Measurements from ENCODE around the gene RNFT1.
A peak's percentile ranks its signal among the peaks of the same experiment; 100 is the strongest.
"Not testable (repeated sequence)": the region's sequence is repeated elsewhere in the genome, so short reads cannot be mapped to it uniquely, and the experiment has no call there.

RNFT1 gene

DNA sequence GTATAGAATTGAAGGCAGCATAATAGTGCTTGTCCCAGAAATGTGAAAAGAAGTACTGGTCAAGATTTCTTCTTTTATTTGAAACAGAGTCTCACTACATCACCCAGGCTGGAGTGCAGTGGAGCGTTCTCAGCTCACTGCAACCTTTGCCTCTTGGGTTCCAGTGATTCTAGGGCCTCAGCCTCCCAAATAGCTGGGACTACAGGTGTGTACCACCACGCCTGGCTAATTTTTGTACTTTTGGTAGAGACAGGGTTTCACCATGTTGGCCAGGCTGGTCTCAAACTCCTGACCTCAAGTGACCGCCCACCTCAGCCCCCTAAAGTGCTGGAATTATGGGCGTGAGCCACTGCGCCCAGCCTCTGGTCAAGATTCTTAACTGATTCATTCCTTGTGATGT lies 43.9 kb downstream of the RNFT1 start:
- H3K4me3 ChIP-seq (ENCODE audit: control insufficient read depth, low read depth, low read length); DNase-seq (ENCODE audit: low read depth): not testable (repeated sequence)

- no peak for DNase-seq (ENCODE audit: low read depth)
- H3K4me3 ChIP-seq (ENCODE audit: control insufficient read depth, low read depth, low read length): no peak overlapping the region
- no peak for TF ChIP-seq CTCF (conservative IDR thresholded peaks at IDR 0.05; ENCODE audit: control insufficient read depth, insufficient read depth, low read depth, low read length)
Measured at GRCh38 chr17:59916446-59916845, 48.1 kb downstream of the RNFT1 start.

GRCh38 chr17:59914274-59914854 lies 50.2 kb downstream of the RNFT1 start:
- peak; percentile 55 for TF ChIP-seq CTCF (conservative IDR thresholded peaks at IDR 0.05; ENCODE audit: control insufficient read depth, insufficient read depth, low read depth, low read length)
- no peak overlapping the region for H3K4me3 ChIP-seq (ENCODE audit: control insufficient read depth, low read depth, low read length)
- DNase-seq (ENCODE audit: low read depth): peak; percentile 66

DNA sequence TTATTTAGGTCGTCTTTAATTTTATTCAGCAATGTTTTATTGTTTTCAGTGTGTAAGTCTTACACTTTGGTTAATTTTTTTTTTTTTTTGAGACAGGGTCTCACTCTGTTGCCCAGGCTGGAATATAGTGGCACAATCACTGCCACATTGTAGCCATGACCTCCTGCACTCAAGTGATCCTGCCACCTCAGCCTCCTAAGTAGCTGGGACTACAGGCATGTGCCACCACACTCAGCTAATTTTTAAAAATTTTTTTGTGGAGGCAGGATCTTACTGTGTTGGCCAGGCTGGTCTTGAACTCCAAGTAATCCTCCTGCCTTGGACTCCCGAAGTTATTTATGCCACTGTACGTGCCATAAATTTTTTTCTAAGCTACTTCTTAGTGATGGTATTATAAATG lies 57.1 kb downstream of the RNFT1 start:
- no peak for DNase-seq (ENCODE audit: low read depth)
- no peak overlapping the region for H3K4me3 ChIP-seq (ENCODE audit: control insufficient read depth, low read depth, low read length)
- no peak for TF ChIP-seq CTCF (conservative IDR thresholded peaks at IDR 0.05; ENCODE audit: control insufficient read depth, insufficient read depth, low read depth, low read length)

- no peak for DNase-seq (ENCODE audit: low read depth)
- no peak overlapping the region for H3K4me3 ChIP-seq (ENCODE audit: control insufficient read depth, low read depth, low read length)
- TF ChIP-seq CTCF (conservative IDR thresholded peaks at IDR 0.05; ENCODE audit: control insufficient read depth, insufficient read depth, low read depth, low read length): no peak
Measured at GRCh38 chr17:59903455-59903854, 61.1 kb downstream of the RNFT1 start.
